DND-41 (cell line): ENCODE data around the gene CPEB1.

Experiments
- ATAC-seq: fragments of 200-7000 bp; cut with Tn5 transposase; 3 replicates; pipeline ENCODE4 v1.9.1; 2021; ENCODE audit warnings: low read depth; ENCODE audit not compliant: insufficient read depth
- DNase-seq: peaks from one replicate; pipeline ENCODE4 v3.0.0-alpha.2; 2020
- H2AFZ ChIP-seq: 2 replicates; pipeline ENCODE4 v1.6.0; 2012; ENCODE audit warnings: low read depth, low read length
- H3K27ac ChIP-seq: 2 replicates; pipeline ENCODE4 v1.5.1; 2012; ENCODE audit warnings: low read length, inconsistent platforms
- H3K27me3 ChIP-seq: fragments of 200-600 bp; sonication (generic); 2 replicates; pipeline ENCODE4 v1.6.0; 2012; ENCODE audit warnings: low read length, mild to moderate bottlenecking, inconsistent platforms; ENCODE audit not compliant: insufficient read depth, poor library complexity
- H3K36me3 ChIP-seq: 2 replicates; pipeline ENCODE4 v1.5.1; 2012; ENCODE audit warnings: low read length, inconsistent platforms; ENCODE audit not compliant: insufficient read depth
- H3K4me1 ChIP-seq: 2 replicates; pipeline ENCODE4 v1.5.1; 2012; ENCODE audit warnings: mild to moderate bottlenecking, low read length; ENCODE audit not compliant: insufficient read depth
- H3K4me2 ChIP-seq: 2 replicates; pipeline ENCODE4 v1.6.0; 2012; ENCODE audit warnings: mild to moderate bottlenecking, moderate library complexity, low read length, inconsistent platforms; ENCODE audit not compliant: insufficient read depth
- H3K4me3 ChIP-seq, 2 experiments: fragments of 200-600 bp in 1 of 2; shearing (Covaris generic) in 1 of 2; 2 replicates each; pipeline ENCODE4 v1.5.1; 2012 to 2016; ENCODE audit warnings: inconsistent platforms in 2 of 2, low read length in 2 of 2, mild to moderate bottlenecking in 2 of 2, low read depth in 1 of 2, moderate library complexity in 1 of 2
- H3K79me2 ChIP-seq: 2 replicates; pipeline ENCODE4 v1.6.0; 2012; ENCODE audit warnings: low read length, inconsistent platforms; ENCODE audit not compliant: insufficient read depth
- H3K9ac ChIP-seq: 2 replicates; pipeline ENCODE4 v1.6.0; 2012; ENCODE audit warnings: low read depth, mild to moderate bottlenecking, inconsistent platforms, low read length, moderate library complexity
- H3K9me3 ChIP-seq: 2 replicates; pipeline ENCODE4 v1.5.1; 2012; ENCODE audit warnings: low read length, moderate library complexity, mild to moderate bottlenecking, inconsistent platforms; ENCODE audit not compliant: insufficient read depth, severe bottlenecking
- H4K20me1 ChIP-seq: 2 replicates; pipeline ENCODE4 v1.6.0; 2012; ENCODE audit warnings: low read length; ENCODE audit not compliant: insufficient read depth
- CTCF ChIP-seq: IDR thresholded peaks from 2 replicates; pipeline ENCODE4 v1.5.1; 2012; ENCODE audit warnings: borderline replicate concordance, low read length, moderate library complexity, mild to moderate bottlenecking; ENCODE audit not compliant: poor library complexity, severe bottlenecking; ENCODE audit errors: extremely low read depth
- EZH2 ChIP-seq: IDR thresholded peaks from 3 replicates; pipeline ENCODE4 v1.6.1; 2012; ENCODE audit warnings: borderline replicate concordance, low read depth, mild to moderate bottlenecking, moderate library complexity, low read length, inconsistent platforms; ENCODE audit not compliant: severe bottlenecking

CPEB1 gene

GRCh38 chr15:82532991-82533481 is 114.1 kb downstream of the CPEB1 start:
- H3K27me3 ChIP-seq, result no peaks in the 10 kb centered on the region
- no peak overlapping the region for H2AFZ ChIP-seq
- DNase-seq (no peak), ATAC-seq (no peak)
- H3K9ac ChIP-seq, result no peak overlapping the region
- no peak overlapping the region for H3K4me3 ChIP-seq
- TF ChIP-seq EZH2 (no peak), CTCF (no peak)
- peaks cover 9% of the 10 kb centered on the region for H3K79me2 ChIP-seq
- no peak overlapping the region for H3K4me2 ChIP-seq
- H3K27ac ChIP-seq, result no peak overlapping the region
- no peaks in the 10 kb centered on the region for H3K9me3 ChIP-seq
- peaks cover 28% of the 10 kb centered on the region for H4K20me1 ChIP-seq
- H3K4me1 ChIP-seq, result peaks cover 9% of the 10 kb centered on the region; the same call in 1 of the 2 replicates
- peaks cover 44% of the 10 kb centered on the region for H3K36me3 ChIP-seq

GRCh38 chr15:82532383-82532990 is 114.7 kb downstream of the CPEB1 start:
- Histone ChIP-seq H3K27ac (no peak overlapping the region), H3K27me3 (no peaks in the 10 kb centered on the region), H3K4me1 (0 out of 2 replicates have a peak, but pooled peaks cover 4% of the 10 kb centered on the region), H3K4me3 (no peak overlapping the region), H3K36me3 (peaks cover 39% of the 10 kb centered on the region), H2AFZ (no peak overlapping the region), H3K9ac (no peak overlapping the region), H3K79me2 (peaks cover 3% of the 10 kb centered on the region), H3K9me3 (no peaks in the 10 kb centered on the region), H3K4me2 (no peak overlapping the region), H4K20me1 (peaks cover 23% of the 10 kb centered on the region)
- TF ChIP-seq EZH2 (no peak), CTCF (no peak)
- DNase-seq (no peak), ATAC-seq (no peak)

- Histone ChIP-seq H3K4me3 (no peak overlapping the region), H3K9ac (no peak overlapping the region), H3K79me2 (no peaks in the 10 kb centered on the region), H3K36me3 (peaks cover 31% of the 10 kb centered on the region), H3K27me3 (no peaks in the 10 kb centered on the region), H3K27ac (no peak overlapping the region), H4K20me1 (peaks cover 16% of the 10 kb centered on the region), H3K9me3 (no peaks in the 10 kb centered on the region), H3K4me1 (0 out of 2 replicates have a peak, but pooled peaks cover 4% of the 10 kb centered on the region), H3K4me2 (no peak overlapping the region), H2AFZ (no peak overlapping the region)
- DNase-seq (no peak), ATAC-seq (no peak)
- TF ChIP-seq EZH2 (no peak), CTCF (no peak)
Measured at GRCh38 chr15:82531496-82532382, 115.4 kb downstream of the CPEB1 start.
